HCT116 (cell line): Measurements from ENCODE around the gene ULBP1. TPM values are rescaled to one million over a fixed set of nuclear protein-coding genes. Genes with fewer than 3 reads are reported as not detected.
A peak's percentile ranks its signal among the peaks of the same experiment; 100 is the strongest.

Experiments used
- ATAC-seq: fragments of 200-7000 bp; cut with Tn5 transposase; 2 replicates; pipeline ENCODE4 v1.9.1; 2020; ENCODE audit warnings: mild to moderate bottlenecking, moderate library complexity
- BruUV-seq: library from RNA; stranded (reverse); fragments of 400-500 nt; replicated peaks from 2 replicates; lab custom pipeline; 2021; lab: Mats Ljungman, UMichigan
- CTCF ChIA-PET: fragments of 300-600 bp; sonication (Branson Sonifier 250); formaldehyde crosslinking; loops from one replicate; lab custom pipeline; 2021; ENCODE audit warnings: antibody characterized with exemption; lab: Charles Lee
- POLR2A ChIA-PET: fragments of 300-600, 350-600 bp; sonication (Branson Sonifier 250); formaldehyde crosslinking; loops from one replicate; lab custom pipeline; 2021; ENCODE audit warnings: antibody characterized with exemption; lab: Charles Lee
- RAD21 ChIA-PET, 2 experiments: fragments of 300-600 bp; sonication (Branson Sonifier 250); formaldehyde crosslinking; loops; one replicate each; lab custom pipeline; 2023; ENCODE audit warnings: low total read pairs in 2 of 2; ENCODE audit not compliant: uncharacterized antibody in 2 of 2, unreplicated experiment in 2 of 2, low non-redundant PET in 1 of 2; lab: Charles Lee
- DNase-seq: peaks from one replicate; pipeline ENCODE4 v3.0.0-alpha.2; 2010; ENCODE audit warnings: low read depth, low spot score
- H2AFZ ChIP-seq: fragments of 200-600 bp; shearing (Covaris generic), sonication (generic); 2 replicates; pipeline ENCODE4 v1.6.1; 2017; ENCODE audit warnings: low read depth, mixed run types, mixed read lengths, antibody characterized with exemption, low read length; ENCODE audit not compliant: poor library complexity, severe bottlenecking
- H3K27ac ChIP-seq: 2 replicates; pipeline ENCODE4 v1.5.1; 2012; ENCODE audit warnings: low read depth, low read length
- H3K27me3 ChIP-seq: fragments of 200-600 bp; sonication (generic); 2 replicates; pipeline ENCODE4 v1.6.1; 2016; ENCODE audit warnings: mixed run types, low read length, mixed read lengths; ENCODE audit not compliant: insufficient read depth
- H3K36me3 ChIP-seq, 2 experiments: fragments of 200-500 bp in 1 of 2; fragments of 200-600 bp in 1 of 2; sonication (Bioruptor generic) in 1 of 2; sonication (generic) in 1 of 2; 2 replicates each; pipeline versions ENCODE4 v1.5.1 to v1.6.1; 2014 to 2016; ENCODE audit warnings: low read length in 2 of 2, inconsistent platforms in 1 of 2, mixed read lengths in 1 of 2, mixed run types in 1 of 2; ENCODE audit not compliant: insufficient read depth in 2 of 2, control insufficient read depth in 1 of 2
- H3K4me1 ChIP-seq, 2 experiments: fragments of 200-600 bp in 1 of 2; sonication (generic) in 1 of 2; 2 replicates each; pipeline versions ENCODE4 v1.5.1 to v1.6.1; 2012 to 2017; ENCODE audit warnings: low read length in 2 of 2, inconsistent platforms in 1 of 2, mild to moderate bottlenecking in 1 of 2, mixed read lengths in 1 of 2, mixed run types in 1 of 2, moderate library complexity in 1 of 2; ENCODE audit not compliant: insufficient read depth in 2 of 2, control insufficient read depth in 1 of 2
- H3K4me2 ChIP-seq: fragments of 200-600 bp; sonication (generic); 2 replicates; pipeline ENCODE4 v1.6.1; 2017; ENCODE audit warnings: mixed run types, low read length, mixed read lengths
- H3K4me3 ChIP-seq, 2 experiments: fragments of 200-600 bp in 1 of 2; sonication (generic) in 1 of 2; replicated peaks in 1 of 2; 2 replicates each; pipeline ENCODE4 v1.5.1; 2011 to 2016; ENCODE audit warnings: low read length in 2 of 2, control low read depth in 1 of 2, low read depth in 1 of 2, mild to moderate bottlenecking in 1 of 2, mixed read lengths in 1 of 2, mixed run types in 1 of 2
- H3K79me2 ChIP-seq: fragments of 200-600 bp; sonication (generic); 2 replicates; pipeline ENCODE4 v1.6.1; 2017; ENCODE audit warnings: mild to moderate bottlenecking, mixed run types, low read length, moderate library complexity, mixed read lengths; ENCODE audit not compliant: insufficient read depth
- H3K9ac ChIP-seq: fragments of 200-600 bp; sonication (generic); 2 replicates; pipeline ENCODE4 v1.6.1; 2016; ENCODE audit warnings: low read length, mixed read lengths
- H3K9me2 ChIP-seq: fragments of 200-600 bp; sonication (generic), shearing (Covaris generic); 2 replicates; pipeline ENCODE4 v1.6.1; 2017; ENCODE audit warnings: mixed run types, mild to moderate bottlenecking, moderate library complexity; ENCODE audit not compliant: insufficient read depth
- H3K9me3 ChIP-seq, 2 experiments: fragments of 200-500 bp in 1 of 2; fragments of 200-600 bp in 1 of 2; sonication (Bioruptor generic) in 1 of 2; sonication (generic) in 1 of 2; 2 replicates each; pipeline ENCODE4 v1.6.1; 2014 to 2017; ENCODE audit warnings: low read length in 2 of 2, mixed read lengths in 2 of 2, inconsistent platforms in 1 of 2, low read depth in 1 of 2, mild to moderate bottlenecking in 1 of 2, mixed run types in 1 of 2, moderate library complexity in 1 of 2; ENCODE audit not compliant: control insufficient read depth in 1 of 2, insufficient read depth in 1 of 2
- H4K20me1 ChIP-seq: fragments of 200-600 bp; sonication (generic), shearing (Covaris generic); 2 replicates; pipeline ENCODE4 v1.6.1; 2017; ENCODE audit warnings: mixed run types, mild to moderate bottlenecking, moderate library complexity; ENCODE audit not compliant: insufficient read depth
- CTCF ChIP-seq, 3 experiments: fragments of 200-600 bp in 1 of 3; sonication (generic) in 1 of 3; IDR thresholded peaks in 2 of 3; conservative IDR thresholded peaks in 1 of 3; 2 replicates each; pipeline ENCODE4 v1.5.1; 2012 to 2017; ENCODE audit warnings: low read depth in 2 of 3, low read length in 2 of 3, antibody characterized with exemption in 1 of 3, borderline replicate concordance in 1 of 3, control low read depth in 1 of 3, mild to moderate bottlenecking in 1 of 3, mixed read lengths in 1 of 3, mixed run types in 1 of 3, moderate library complexity in 1 of 3; ENCODE audit not compliant: insufficient read depth in 1 of 3
- MAX ChIP-seq: IDR thresholded peaks from 2 replicates; pipeline ENCODE4 v1.6.1; 2012
- REST ChIP-seq: IDR thresholded peaks from 2 replicates; pipeline ENCODE4 v1.6.1; 2012; ENCODE audit warnings: low read depth
- intact Hi-C: fragments of 100-400 bp; cut with micrococcal nuclease; formaldehyde crosslinking; loops from 2 replicates; pipeline ENCODE4 v1.10.0; 2022
- total RNA-seq: library from RNA; stranded (reverse); gene quantifications from one replicate; pipeline ENCODE4 v1.2.1, GENCODE V29; 2021; ENCODE audit not compliant: unreplicated experiment
- TF ChIP-seq, protein P1 (sequence below): IDR thresholded peaks from 2 replicates; pipeline ENCODE4 v1.6.1; 2012

Gene ULBP1
- total RNA-seq, 1 experiment from 2014 or later = 12.4 TPM

DNA sequence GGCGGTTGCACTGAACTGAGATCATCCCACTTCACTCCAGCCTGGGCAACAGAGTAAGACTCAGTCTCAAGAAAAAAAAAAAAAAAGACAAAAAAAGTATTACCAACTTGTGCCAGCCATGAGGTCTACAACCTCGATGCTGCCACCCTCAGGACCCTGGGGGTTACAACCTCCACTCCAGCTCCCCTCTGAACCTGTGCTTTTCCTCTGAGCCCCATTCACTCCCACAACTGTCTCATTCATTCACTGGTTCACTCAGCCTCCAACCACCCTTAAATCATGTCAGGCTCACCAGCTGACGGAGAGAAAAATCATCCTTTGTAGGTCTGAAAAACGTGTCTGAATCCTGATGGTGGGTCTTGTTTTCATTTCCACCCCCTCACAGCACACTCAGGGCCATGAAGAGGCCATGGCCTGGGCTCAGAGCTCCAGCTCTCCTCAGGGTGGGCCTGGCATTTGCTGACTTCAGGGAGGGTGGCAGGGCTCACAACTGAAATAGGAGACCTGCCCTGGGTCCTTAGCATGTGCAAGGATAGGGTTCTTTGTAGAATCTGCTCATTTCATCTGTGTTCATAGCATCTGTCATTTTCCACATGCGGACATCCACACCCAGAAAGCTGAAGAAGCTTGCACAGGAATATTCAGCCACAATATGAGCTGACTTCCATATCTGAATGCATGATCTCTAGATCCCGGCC, 1.9 kb upstream of the ULBP1 start:
- no peak overlapping the region for H3K4me2 ChIP-seq
- no peaks in the 10 kb centered on the region for H3K27me3 ChIP-seq
- no peaks in the 10 kb centered on the region for H3K36me3 ChIP-seq
- BruUV-seq = no TSS peak
- no peaks in the 10 kb centered on the region for H4K20me1 ChIP-seq
- ChIA-PET RAD21 (no interaction called here), POLR2A (no interaction called here), CTCF (interaction anchor here (1.4 kb wide), 2 partner anchors 10 to 55 kb away, joined by 3 to 4 read pairs; no protein-coding TSS in a partner anchor)
- no peaks in the 10 kb centered on the region for H3K79me2 ChIP-seq
- peak; percentile 36 for DNase-seq
- peak overlapping the region; percentile 71 for H2AFZ ChIP-seq
- peak; percentile 31; the same call in 1 of the 2 replicates for ATAC-seq
- peak in 2 of 3 experiments; percentile 47 to 49; a peak in 4 of 6 replicates for TF ChIP-seq CTCF (IDR thresholded peaks at IDR 0.05 in 2 of 3, conservative IDR thresholded peaks at IDR 0.05 in 1 of 3; ENCODE audit: borderline replicate concordance in 1 of 3, insufficient read depth in 1 of 3, low read depth in 2 of 3, low read length in 2 of 3)
- TF ChIP-seq MAX = 0 out of 2 replicates have a peak, but pooled peaks have one; percentile 37
- TF ChIP-seq, protein P1, sequence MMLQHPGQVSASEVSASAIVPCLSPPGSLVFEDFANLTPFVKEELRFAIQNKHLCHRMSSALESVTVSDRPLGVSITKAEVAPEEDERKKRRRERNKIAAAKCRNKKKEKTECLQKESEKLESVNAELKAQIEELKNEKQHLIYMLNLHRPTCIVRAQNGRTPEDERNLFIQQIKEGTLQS = no peak
- no peak for TF ChIP-seq REST
- no peaks in the 10 kb centered on the region for H3K9me3 ChIP-seq
- peaks cover 9 to 22% of the 10 kb centered on the region in 2 experiments; a peak in 3 of 4 replicates for H3K4me1 ChIP-seq
- no peak overlapping the region for H3K4me3 ChIP-seq
- no peak overlapping the region; the same call in 1 of the 2 replicates for H3K27ac ChIP-seq
- intact Hi-C loops = no loop called here
- H3K9ac ChIP-seq = no peak overlapping the region
- no peaks in the 10 kb centered on the region for H3K9me2 ChIP-seq
